ENCODE data around the gene ACTN4.
"Not testable (repeated sequence)": the region's sequence is repeated elsewhere in the genome, so short reads cannot be mapped to it uniquely, and the experiment has no call there.

The ACTN4 gene

GRCh38 chr19:38647368-38647965, at the start of gene ACTN4:
ACTN4 (plus strand) TSS chr19:38647649; CDS start chr19:38647746, 97 bp downstream.
- H3K36me3 Mint-ChIP-seq (ENCODE audit: low read depth), result peaks cover 28% of the 10 kb centered on the region
- peak within 1 kb of the TSS; percentile 90 for H3K27ac Mint-ChIP-seq
- peaks cover 42% of the 10 kb centered on the region for H3K4me1 Mint-ChIP-seq (ENCODE audit: low read depth)
- H3K9me3 Mint-ChIP-seq, result no peaks in the 10 kb centered on the region
- peak; percentile 100 for DNase-seq
- peak within 1 kb of the TSS; percentile 98 for H3K4me3 Mint-ChIP-seq
- peaks cover 7% of the 10 kb centered on the region for H3K27me3 Mint-ChIP-seq

- Mint-ChIP-seq H3K4me1 (ENCODE audit: low read depth) (peaks cover 2% of the 10 kb centered on the region), H3K27me3 (no peaks in the 10 kb centered on the region), H3K36me3 (ENCODE audit: low read depth) (peaks cover 57% of the 10 kb centered on the region), H3K27ac (peak overlapping the region; percentile 20), H3K9me3 (no peaks in the 10 kb centered on the region), H3K4me3 (no peak overlapping the region)
- DNase-seq, result no peak
These were observed 47.7 kb upstream of the ACTN4 start for GRCh38 chr19:38599722-38600121.

- not testable (repeated sequence) for H3K4me1 Mint-ChIP-seq (ENCODE audit: low read depth); H3K27me3 Mint-ChIP-seq; H3K4me3 Mint-ChIP-seq; DNase-seq; H3K9me3 Mint-ChIP-seq; H3K27ac Mint-ChIP-seq
- peaks cover 54% of the 10 kb centered on the region for H3K36me3 Mint-ChIP-seq (ENCODE audit: low read depth)
These were observed 44.6 kb upstream of the ACTN4 start for GRCh38 chr19:38602856-38603255.

- H3K4me1 Mint-ChIP-seq (ENCODE audit: low read depth), result peaks cover 2% of the 10 kb centered on the region
- H3K27ac Mint-ChIP-seq, result no peak overlapping the region
- DNase-seq, result no peak
- H3K4me3 Mint-ChIP-seq, result no peak overlapping the region
- H3K9me3 Mint-ChIP-seq, result no peaks in the 10 kb centered on the region
- H3K27me3 Mint-ChIP-seq, result no peaks in the 10 kb centered on the region
- peaks cover 68% of the 10 kb centered on the region for H3K36me3 Mint-ChIP-seq (ENCODE audit: low read depth)
These were observed 41.3 kb upstream of the ACTN4 start for GRCh38 chr19:38606131-38606530.

- Mint-ChIP-seq H3K36me3 (ENCODE audit: low read depth) (peaks cover 82% of the 10 kb centered on the region), H3K27me3 (no peaks in the 10 kb centered on the region), H3K4me3 (no peak overlapping the region), H3K4me1 (ENCODE audit: low read depth) (peaks cover 43% of the 10 kb centered on the region), H3K9me3 (no peaks in the 10 kb centered on the region), H3K27ac (peak overlapping the region; percentile 50)
- no peak for DNase-seq
These were observed 33.2 kb upstream of the ACTN4 start for GRCh38 chr19:38614289-38614688.

GRCh38 chr19:38615007-38615581, 32.4 kb upstream of the ACTN4 start:
- Mint-ChIP-seq H3K27ac (peak overlapping the region; percentile 81), H3K27me3 (no peaks in the 10 kb centered on the region), H3K9me3 (no peaks in the 10 kb centered on the region), H3K4me1 (ENCODE audit: low read depth) (peaks cover 49% of the 10 kb centered on the region), H3K36me3 (ENCODE audit: low read depth) (peaks cover 82% of the 10 kb centered on the region), H3K4me3 (peak overlapping the region; percentile 99)
- DNase-seq, result no peak

- Mint-ChIP-seq H3K27me3 (no peaks in the 10 kb centered on the region), H3K4me3 (peak overlapping the region; percentile 99), H3K36me3 (ENCODE audit: low read depth) (peaks cover 84% of the 10 kb centered on the region), H3K9me3 (no peaks in the 10 kb centered on the region), H3K4me1 (ENCODE audit: low read depth) (peaks cover 54% of the 10 kb centered on the region), H3K27ac (peak overlapping the region; percentile 99)
- no peak for DNase-seq
These were observed 31.2 kb upstream of the ACTN4 start for GRCh38 chr19:38616265-38616664.

GRCh38 chr19:38617283-38617763, 30.1 kb upstream of the ACTN4 start:
- Mint-ChIP-seq H3K27ac (peak overlapping the region; percentile 99), H3K9me3 (no peaks in the 10 kb centered on the region), H3K4me1 (ENCODE audit: low read depth) (peaks cover 57% of the 10 kb centered on the region), H3K27me3 (no peaks in the 10 kb centered on the region), H3K4me3 (peak overlapping the region; percentile 99), H3K36me3 (ENCODE audit: low read depth) (peaks cover 89% of the 10 kb centered on the region)
- DNase-seq, result no peak

- Mint-ChIP-seq H3K9me3 (no peaks in the 10 kb centered on the region), H3K4me3 (peak within 1 kb of the TSS; percentile 99), H3K27me3 (no peaks in the 10 kb centered on the region), H3K27ac (peak within 1 kb of the TSS; percentile 99), H3K36me3 (ENCODE audit: low read depth) (peaks cover 90% of the 10 kb centered on the region), H3K4me1 (ENCODE audit: low read depth) (peaks cover 57% of the 10 kb centered on the region)
- peak; percentile 82 for DNase-seq
These were observed 29.5 kb upstream of the ACTN4 start, which contains the start of gene MAP4K1 for GRCh38 chr19:38617764-38618589. MAP4K1 (minus strand) TSS chr19:38617953; CDS start chr19:38617895, 58 bp downstream.

GRCh38 chr19:38618590-38619360, 28.7 kb upstream of the ACTN4 start, which contains the start of gene EIF3K:
EIF3K (plus strand) TSS chr19:38619188; CDS start chr19:38619269, 81 bp downstream.
- H3K9me3 Mint-ChIP-seq, result no peaks in the 10 kb centered on the region
- peak within 1 kb of the TSS; percentile 99 for H3K4me3 Mint-ChIP-seq
- H3K36me3 Mint-ChIP-seq (ENCODE audit: low read depth), result peaks cover 91% of the 10 kb centered on the region

GRCh38 chr19:38619361-38620174, 27.9 kb upstream of the ACTN4 start:
- no peak for DNase-seq
- peak overlapping the region; percentile 99 for H3K4me3 Mint-ChIP-seq
- peak overlapping the region; percentile 99 for H3K27ac Mint-ChIP-seq
- H3K27me3 Mint-ChIP-seq, result no peaks in the 10 kb centered on the region
- H3K36me3 Mint-ChIP-seq (ENCODE audit: low read depth), result peaks cover 94% of the 10 kb centered on the region
- H3K9me3 Mint-ChIP-seq, result no peaks in the 10 kb centered on the region
- peaks cover 49% of the 10 kb centered on the region for H3K4me1 Mint-ChIP-seq (ENCODE audit: low read depth)

More at GRCh38 chr19:38618590-38619360, 28.7 kb upstream of the ACTN4 start, which contains the start of gene EIF3K:
- peak; percentile 99 for DNase-seq
- Mint-ChIP-seq H3K4me1 (ENCODE audit: low read depth) (peaks cover 55% of the 10 kb centered on the region), H3K27ac (peak within 1 kb of the TSS; percentile 99), H3K27me3 (no peaks in the 10 kb centered on the region)

- Mint-ChIP-seq H3K27me3 (no peaks in the 10 kb centered on the region), H3K9me3 (no peaks in the 10 kb centered on the region), H3K4me3 (no peak overlapping the region), H3K4me1 (ENCODE audit: low read depth) (peaks cover 13% of the 10 kb centered on the region), H3K36me3 (ENCODE audit: low read depth) (peaks cover 95% of the 10 kb centered on the region), H3K27ac (no peak overlapping the region)
- no peak for DNase-seq
These were observed 22.6 kb upstream of the ACTN4 start for GRCh38 chr19:38624822-38625221.

- Mint-ChIP-seq H3K9me3 (no peaks in the 10 kb centered on the region), H3K36me3 (ENCODE audit: low read depth) (peaks cover 93% of the 10 kb centered on the region), H3K27ac (no peak overlapping the region)
These were observed 21.0 kb upstream of the ACTN4 start for GRCh38 chr19:38626401-38626800.

More at GRCh38 chr19:38626401-38626800, 21.0 kb upstream of the ACTN4 start:
- Mint-ChIP-seq H3K27me3 (no peaks in the 10 kb centered on the region), H3K4me3 (no peak overlapping the region), H3K4me1 (ENCODE audit: low read depth) (peaks cover 5% of the 10 kb centered on the region)
- no peak for DNase-seq
